Bone marrow (tissue), 2 donors: ENCODE data around the gene JSRP1.

Experiments used
- DNase-seq, 2 donors: peaks; one replicate each; lab custom pipeline; 2025; lab: John Stamatoyannopoulos, UW

The JSRP1 gene

GRCh38 chr19:2246801-2247361, 9.3 kb downstream of the JSRP1 start:
- DNase-seq, result no peak

GRCh38 chr19:2246014-2246620, 10.1 kb downstream of the JSRP1 start:
- no peak for DNase-seq

- DNase-seq, result no peak
These were observed 10.9 kb downstream of the JSRP1 start for GRCh38 chr19:2245273-2245672.

GRCh38 chr19:2244486-2244885, 11.7 kb downstream of the JSRP1 start:
- no peak for DNase-seq

- DNase-seq, result no peak
These were observed 12.1 kb downstream of the JSRP1 start for GRCh38 chr19:2244125-2244411.

GRCh38 chr19:2243274-2244124, 12.7 kb downstream of the JSRP1 start:
- DNase-seq, result no peak

GRCh38 chr19:2242816-2243215, 13.4 kb downstream of the JSRP1 start:
- no peak for DNase-seq

GRCh38 chr19:2242092-2242537, 14.1 kb downstream of the JSRP1 start:
- DNase-seq, result no peak

- no peak for DNase-seq
These were observed 15.1 kb downstream of the JSRP1 start for GRCh38 chr19:2240881-2241760.

GRCh38 chr19:2239771-2240770, 16.1 kb downstream of the JSRP1 start:
- DNase-seq, result peak in 1 of 2 donors; percentile 32

- no peak for DNase-seq
These were observed 17.0 kb downstream of the JSRP1 start for GRCh38 chr19:2239173-2239572.

- DNase-seq, result no peak
These were observed 18.4 kb downstream of the JSRP1 start for GRCh38 chr19:2237869-2238153.

GRCh38 chr19:2237051-2237868, 19.0 kb downstream of the JSRP1 start:
- DNase-seq, result no peak

GRCh38 chr19:2236314-2237050, 19.7 kb downstream of the JSRP1 start, which contains the start of the genes PLEKHJ1 and SF3A2:
Gene PLEKHJ1 (minus strand): TSS chr19:2236329. CDS start chr19:2236248, 81 bp downstream.
Gene SF3A2 (plus strand): TSS chr19:2236824. CDS start chr19:2243419, 6,595 bp downstream.
- peak; percentile 96 to 100 for DNase-seq

- no peak for DNase-seq
These were observed 20.2 kb downstream of the JSRP1 start for GRCh38 chr19:2236064-2236313.

- peak in 1 of 2 donors; percentile 49 for DNase-seq
These were observed 20.7 kb downstream of the JSRP1 start for GRCh38 chr19:2235381-2236063.

- DNase-seq, result no peak
These were observed 21.2 kb downstream of the JSRP1 start for GRCh38 chr19:2234996-2235380.

- no peak for DNase-seq
These were observed 22.5 kb downstream of the JSRP1 start for GRCh38 chr19:2233601-2234280.
